GM08714 (cell line): ENCODE results near the gene TOLLIP.
"Not testable (repeated sequence)": the region's sequence is repeated elsewhere in the genome, so short reads cannot be mapped to it uniquely, and the experiment has no call there.

Source experiments
- H3K4me3 ChIP-seq: fragments of 200-500 bp; sonication (Bioruptor generic); 2 replicates; pipeline ENCODE4 v1.5.1; 2014; ENCODE audit warnings: mild to moderate bottlenecking, low read length, inconsistent platforms
- ZNF274 ChIP-seq: IDR thresholded peaks from 2 replicates; pipeline ENCODE4 v1.6.1; 2012; ENCODE audit warnings: mild to moderate bottlenecking, low read depth, low read length

TOLLIP gene

DNA sequence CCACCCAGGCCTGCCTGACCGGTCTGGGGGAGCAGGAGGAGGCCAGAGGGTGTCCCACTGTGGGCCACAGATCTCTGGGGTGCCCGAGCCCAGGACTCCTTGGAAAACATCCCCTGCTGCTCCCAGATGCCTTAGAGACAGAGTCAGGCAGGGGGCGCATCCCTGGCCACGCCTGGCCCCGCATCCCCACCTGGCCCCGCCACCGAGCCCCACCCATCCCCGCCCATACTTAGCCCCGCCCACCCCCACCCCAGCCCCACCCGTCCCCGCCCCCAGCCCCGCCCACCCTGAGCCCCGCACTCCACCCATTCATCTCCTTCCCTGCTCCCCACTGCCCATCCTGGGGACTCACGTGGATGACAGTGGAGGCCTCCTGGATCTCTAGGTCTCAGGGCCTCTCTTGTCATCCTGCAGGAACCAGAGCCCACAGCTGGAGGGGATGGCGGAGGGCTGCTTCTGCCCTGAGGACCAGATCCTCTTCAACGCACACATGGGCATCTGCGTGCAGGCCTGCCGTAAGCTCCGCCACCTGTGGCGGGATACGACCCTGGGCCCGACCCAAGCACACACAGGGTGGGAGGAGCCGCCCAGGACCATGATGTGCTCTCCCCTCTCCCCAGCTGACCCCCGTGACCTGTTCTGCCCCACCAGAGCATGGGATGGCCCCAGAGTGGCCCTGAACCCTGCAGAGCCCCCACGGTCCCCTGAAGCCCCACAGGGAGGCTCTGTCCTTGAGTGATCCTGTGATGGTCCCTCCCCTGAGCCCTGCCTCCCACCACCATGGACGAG lies 53.0 kb downstream of the TOLLIP start:
- TF ChIP-seq ZNF274 = no peak
- no peak overlapping the region for H3K4me3 ChIP-seq

DNA sequence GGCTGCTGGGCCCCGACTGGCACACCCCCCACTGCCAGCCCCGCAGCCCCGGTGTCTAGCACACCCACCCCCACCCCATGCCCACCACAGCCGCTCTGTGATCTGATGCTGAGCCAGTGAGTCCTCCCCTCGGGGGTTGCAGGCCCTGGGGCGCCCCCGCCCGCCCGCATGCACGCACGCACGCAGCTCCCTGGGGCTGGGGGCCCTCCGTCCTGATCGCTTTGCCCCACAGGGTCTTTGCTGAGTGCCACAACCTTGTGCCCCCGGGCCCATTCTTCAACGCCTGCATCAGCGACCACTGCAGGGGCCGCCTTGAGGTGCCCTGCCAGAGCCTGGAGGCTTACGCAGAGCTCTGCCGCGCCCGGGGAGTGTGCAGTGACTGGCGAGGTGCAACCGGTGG lies 54.3 kb downstream of the TOLLIP start:
- no peak for TF ChIP-seq ZNF274

DNA sequence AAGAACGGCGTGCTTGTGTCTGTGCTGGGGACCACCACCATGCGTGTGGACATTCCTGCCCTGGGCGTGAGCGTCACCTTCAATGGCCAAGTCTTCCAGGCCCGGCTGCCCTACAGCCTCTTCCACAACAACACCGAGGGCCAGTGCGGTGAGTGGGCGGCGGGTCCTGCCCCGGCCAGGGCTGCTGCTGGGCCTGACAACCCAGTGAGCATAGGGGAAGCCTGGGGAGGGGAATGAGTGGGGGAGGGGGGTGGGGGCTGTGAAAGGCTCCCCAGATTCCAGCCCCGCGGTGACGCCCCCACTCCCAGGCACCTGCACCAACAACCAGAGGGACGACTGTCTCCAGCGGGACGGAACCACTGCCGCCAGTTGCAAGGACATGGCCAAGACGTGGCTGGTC lies 54.7 kb downstream of the TOLLIP start:
- no peak overlapping the region for H3K4me3 ChIP-seq
- TF ChIP-seq ZNF274 = no peak

More for the DNA sequence above, 54.3 kb downstream of the TOLLIP start:
- no peak overlapping the region for H3K4me3 ChIP-seq

DNA sequence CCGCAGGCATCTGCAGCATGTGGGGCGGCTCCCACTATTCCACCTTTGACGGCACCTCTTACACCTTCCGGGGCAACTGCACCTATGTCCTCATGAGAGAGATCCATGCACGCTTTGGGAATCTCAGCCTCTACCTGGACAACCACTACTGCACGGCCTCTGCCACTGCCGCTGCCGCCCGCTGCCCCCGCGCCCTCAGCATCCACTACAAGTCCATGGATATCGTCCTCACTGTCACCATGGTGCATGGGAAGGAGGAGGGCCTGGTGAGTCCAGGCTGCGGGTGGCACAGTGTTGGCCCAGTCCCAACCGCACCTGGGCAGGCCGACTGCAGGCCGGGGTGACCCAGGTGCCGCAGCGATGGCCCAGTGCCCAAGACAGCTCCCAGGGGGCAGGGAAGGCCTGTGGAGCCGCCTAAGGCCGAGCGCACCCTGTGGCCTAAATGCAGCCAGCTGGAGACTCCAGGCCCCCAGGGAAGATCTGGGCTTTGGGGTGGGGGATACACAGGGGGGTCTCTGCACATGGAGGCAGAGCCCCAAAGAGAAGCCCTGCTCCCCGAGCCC lies 55.3 kb downstream of the TOLLIP start:
- no peak overlapping the region for H3K4me3 ChIP-seq
- no peak for TF ChIP-seq ZNF274

DNA sequence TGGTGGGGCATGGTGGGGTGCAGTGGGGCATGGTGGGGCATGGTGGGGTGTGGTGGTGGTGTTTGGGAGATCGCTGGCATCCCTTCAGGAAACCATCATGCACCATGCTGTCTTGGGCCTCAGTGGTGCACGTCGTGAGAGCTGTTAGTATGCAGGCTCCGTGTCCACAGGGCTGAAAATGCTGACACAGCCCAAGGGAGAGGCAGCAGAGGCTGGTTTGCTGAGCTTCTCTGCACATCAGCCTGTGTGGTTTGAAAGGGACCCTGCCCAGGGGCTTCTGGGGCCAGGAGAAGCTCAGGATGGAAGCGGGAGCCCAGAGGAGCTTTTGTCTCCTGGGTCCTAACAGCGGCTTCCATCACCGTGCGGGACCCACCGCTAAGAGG lies 56.3 kb downstream of the TOLLIP start:
- TF ChIP-seq ZNF274 = no peak

DNA sequence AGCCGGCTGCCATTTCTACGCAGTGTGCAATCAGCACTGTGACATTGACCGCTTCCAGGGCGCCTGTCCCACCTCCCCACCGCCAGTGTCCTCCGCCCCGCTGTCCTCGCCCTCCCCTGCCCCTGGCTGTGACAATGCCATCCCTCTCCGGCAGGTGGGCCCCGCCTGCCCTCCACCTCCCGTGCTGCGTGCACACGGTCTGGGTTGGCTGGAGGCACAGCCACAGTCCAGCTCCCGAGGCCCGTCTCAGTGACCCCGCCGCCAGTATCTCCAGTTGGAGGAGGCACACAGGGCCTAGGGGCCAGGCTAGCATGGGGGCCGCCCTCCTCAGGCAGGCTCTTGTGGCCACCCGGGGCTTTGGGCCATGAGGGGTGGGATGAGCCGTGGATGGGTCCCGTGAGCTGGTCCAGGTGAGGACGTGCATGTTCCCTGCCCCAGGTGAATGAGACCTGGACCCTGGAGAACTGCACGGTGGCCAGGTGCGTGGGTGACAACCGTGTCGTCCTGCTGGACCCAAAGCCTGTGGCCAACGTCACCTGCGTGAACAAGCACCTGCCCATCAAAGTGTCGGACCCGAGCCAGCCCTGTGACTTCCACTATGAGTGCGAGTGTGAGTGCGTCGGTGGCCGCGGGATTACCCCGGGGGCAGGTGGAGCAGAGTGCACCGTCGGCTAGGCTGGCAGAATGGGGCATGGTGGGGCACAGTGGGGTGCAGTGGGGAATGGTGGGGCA lies 56.9 kb downstream of the TOLLIP start:
- H3K4me3 ChIP-seq = no peak overlapping the region
- no peak for TF ChIP-seq ZNF274

More for the DNA sequence above, 56.3 kb downstream of the TOLLIP start:
- H3K4me3 ChIP-seq = no peak overlapping the region

DNA sequence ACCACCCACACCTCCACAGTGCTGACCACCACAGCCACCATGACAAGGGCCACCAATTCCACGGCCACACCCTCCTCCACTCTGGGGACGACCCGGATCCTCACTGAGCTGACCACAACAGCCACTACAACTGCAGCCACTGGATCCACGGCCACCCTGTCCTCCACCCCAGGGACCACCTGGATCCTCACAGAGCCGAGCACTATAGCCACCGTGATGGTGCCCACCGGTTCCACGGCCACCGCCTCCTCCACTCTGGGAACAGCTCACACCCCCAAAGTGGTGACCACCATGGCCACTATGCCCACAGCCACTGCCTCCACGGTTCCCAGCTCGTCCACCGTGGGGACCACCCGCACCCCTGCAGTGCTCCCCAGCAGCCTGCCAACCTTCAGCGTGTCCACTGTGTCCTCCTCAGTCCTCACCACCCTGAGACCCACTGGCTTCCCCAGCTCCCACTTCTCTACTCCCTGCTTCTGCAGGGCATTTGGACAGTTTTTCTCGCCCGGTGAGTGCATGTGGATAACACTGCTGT lies 58.1 kb downstream of the TOLLIP start:
- TF ChIP-seq ZNF274 = no peak
- no peak overlapping the region for H3K4me3 ChIP-seq

DNA sequence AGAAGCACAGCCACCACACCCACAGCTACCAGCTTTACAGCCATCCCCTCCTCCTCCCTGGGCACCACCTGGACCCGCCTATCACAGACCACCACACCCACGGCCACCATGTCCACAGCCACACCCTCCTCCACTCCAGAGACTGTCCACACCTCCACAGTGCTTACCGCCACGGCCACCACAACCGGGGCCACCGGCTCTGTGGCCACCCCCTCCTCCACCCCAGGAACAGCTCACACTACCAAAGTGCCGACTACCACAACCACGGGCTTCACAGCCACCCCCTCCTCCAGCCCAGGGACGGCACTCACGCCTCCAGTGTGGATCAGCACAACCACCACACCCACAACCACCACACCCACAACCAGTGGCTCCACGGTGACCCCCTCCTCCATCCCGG lies 59.0 kb downstream of the TOLLIP start:
- not testable (repeated sequence) for H3K4me3 ChIP-seq

DNA sequence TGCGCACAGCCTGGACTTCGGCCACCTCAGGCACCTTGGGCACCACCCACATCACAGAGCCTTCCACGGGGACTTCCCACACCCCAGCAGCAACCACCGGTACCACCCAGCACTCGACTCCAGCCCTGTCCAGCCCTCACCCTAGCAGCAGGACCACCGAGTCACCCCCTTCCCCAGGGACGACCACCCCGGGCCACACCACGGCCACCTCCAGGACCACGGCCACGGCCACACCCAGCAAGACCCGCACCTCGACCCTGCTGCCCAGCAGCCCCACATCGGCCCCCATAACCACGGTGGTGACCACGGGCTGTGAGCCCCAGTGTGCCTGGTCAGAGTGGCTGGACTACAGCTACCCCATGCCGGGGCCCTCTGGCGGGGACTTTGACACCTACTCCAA lies 60.5 kb downstream of the TOLLIP start:
- H3K4me3 ChIP-seq = not testable (repeated sequence)

DNA sequence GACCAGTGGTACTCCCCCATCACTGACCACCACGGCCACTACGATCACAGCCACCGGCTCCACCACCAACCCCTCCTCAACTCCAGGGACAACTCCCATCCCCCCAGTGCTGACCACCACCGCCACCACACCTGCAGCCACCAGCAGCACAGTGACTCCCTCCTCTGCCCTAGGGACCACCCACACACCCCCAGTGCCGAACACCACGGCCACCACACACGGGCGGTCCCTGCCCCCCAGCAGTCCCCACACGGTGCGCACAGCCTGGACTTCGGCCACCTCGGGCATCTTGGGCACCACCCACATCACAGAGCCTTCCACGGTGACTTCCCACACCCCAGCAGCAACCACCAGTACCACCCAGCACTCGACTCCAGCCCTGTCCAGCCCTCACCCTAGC lies 62.4 kb downstream of the TOLLIP start:
- H3K4me3 ChIP-seq = not testable (repeated sequence)

DNA sequence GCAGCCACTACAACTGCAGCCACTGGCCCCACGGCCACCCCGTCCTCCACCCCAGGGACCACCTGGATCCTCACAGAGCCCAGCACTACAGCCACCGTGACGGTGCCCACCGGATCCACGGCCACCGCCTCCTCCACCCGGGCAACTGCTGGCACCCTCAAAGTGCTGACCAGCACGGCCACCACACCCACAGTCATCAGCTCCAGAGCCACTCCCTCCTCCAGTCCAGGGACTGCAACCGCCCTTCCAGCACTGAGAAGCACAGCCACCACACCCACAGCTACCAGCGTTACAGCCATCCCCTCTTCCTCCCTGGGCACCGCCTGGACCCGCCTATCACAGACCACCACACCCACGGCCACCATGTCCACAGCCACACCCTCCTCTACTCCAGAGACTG lies 63.1 kb downstream of the TOLLIP start:
- not testable (repeated sequence) for H3K4me3 ChIP-seq

DNA sequence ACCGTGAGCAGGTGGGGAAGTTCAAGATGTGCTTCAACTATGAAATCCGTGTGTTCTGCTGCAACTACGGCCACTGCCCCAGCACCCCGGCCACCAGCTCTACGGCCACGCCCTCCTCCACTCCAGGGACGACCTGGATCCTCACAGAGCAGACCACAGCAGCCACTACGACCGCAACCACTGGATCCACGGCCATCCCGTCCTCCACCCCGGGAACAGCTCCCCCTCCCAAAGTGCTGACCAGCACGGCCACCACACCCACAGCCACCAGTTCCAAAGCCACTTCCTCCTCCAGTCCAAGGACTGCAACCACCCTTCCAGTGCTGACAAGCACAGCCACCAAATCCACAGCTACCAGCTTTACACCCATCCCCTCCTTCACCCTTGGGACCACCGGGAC lies 63.7 kb downstream of the TOLLIP start:
- H3K4me3 ChIP-seq = not testable (repeated sequence)

DNA sequence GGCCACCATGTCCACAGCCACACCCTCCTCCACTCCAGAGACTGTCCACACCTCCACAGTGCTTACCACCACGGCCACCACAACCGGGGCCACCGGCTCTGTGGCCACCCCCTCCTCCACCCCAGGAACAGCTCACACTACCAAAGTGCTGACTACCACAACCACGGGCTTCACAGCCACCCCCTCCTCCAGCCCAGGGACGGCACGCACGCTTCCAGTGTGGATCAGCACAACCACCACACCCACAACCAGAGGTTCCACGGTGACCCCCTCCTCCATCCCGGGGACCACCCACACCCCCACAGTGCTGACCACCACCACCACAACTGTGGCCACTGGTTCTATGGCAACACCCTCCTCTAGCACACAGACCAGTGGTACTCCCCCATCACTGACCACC lies 64.9 kb downstream of the TOLLIP start:
- H3K4me3 ChIP-seq = not testable (repeated sequence)

DNA sequence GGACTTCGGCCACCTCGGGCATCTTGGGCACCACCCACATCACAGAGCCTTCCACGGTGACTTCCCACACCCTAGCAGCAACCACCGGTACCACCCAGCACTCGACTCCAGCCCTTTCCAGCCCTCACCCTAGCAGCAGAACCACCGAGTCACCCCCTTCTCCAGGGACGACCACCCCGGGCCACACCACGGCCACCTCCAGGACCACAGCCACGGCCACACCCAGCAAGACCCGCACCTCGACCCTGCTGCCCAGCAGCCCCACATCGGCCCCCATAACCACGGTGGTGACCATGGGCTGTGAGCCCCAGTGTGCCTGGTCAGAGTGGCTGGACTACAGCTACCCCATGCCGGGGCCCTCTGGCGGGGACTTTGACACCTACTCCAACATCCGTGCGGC lies 65.9 kb downstream of the TOLLIP start:
- not testable (repeated sequence) for H3K4me3 ChIP-seq

DNA sequence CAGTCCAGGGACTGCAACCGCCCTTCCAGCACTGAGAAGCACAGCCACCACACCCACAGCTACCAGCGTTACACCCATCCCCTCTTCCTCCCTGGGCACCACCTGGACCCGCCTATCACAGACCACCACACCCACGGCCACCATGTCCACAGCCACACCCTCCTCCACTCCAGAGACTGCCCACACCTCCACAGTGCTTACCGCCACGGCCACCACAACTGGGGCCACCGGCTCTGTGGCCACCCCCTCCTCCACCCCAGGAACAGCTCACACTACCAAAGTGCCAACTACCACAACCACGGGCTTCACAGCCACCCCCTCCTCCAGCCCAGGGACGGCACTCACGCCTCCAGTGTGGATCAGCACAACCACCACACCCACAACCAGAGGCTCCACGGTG lies 66.7 kb downstream of the TOLLIP start:
- H3K4me3 ChIP-seq = not testable (repeated sequence)

DNA sequence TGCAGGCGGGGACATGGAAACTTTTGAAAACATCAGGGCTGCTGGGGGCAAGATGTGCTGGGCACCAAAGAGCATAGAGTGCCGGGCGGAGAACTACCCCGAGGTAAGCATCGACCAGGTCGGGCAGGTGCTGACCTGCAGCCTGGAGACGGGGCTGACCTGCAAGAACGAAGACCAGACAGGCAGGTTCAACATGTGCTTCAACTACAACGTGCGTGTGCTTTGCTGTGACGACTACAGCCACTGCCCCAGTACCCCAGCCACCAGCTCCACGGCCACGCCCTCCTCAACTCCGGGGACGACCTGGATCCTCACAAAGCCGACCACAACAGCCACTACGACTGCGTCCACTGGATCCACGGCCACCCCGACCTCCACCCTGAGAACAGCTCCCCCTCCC lies 67.1 kb downstream of the TOLLIP start:
- no peak overlapping the region for H3K4me3 ChIP-seq
- no peak for TF ChIP-seq ZNF274
